Cardiac atrium fibroblast (primary cell): ENCODE measurements around the gene SASH1. TPM values are rescaled to one million over a fixed set of nuclear protein-coding genes. Genes with fewer than 3 reads are reported as not detected.

Experiments
- total RNA-seq: library from RNA; depleted of rRNA; stranded (reverse); fragments of >200 nt; gene quantifications from 2 replicates; pipeline ENCODE4 v1.2.3, GENCODE V29; 2015

The SASH1 gene
- total RNA-seq: 27.8 and 30.1 TPM in 2 replicates

GRCh38 chr6:148342350-148343046 is at the start of gene SASH1:
TSS of gene SASH1 (plus strand) at chr6:148342838. CDS start at chr6:148343068, 230 bp downstream.

